ENCODE data around the gene SYNDIG1. TPM values are rescaled to one million over a fixed set of nuclear protein-coding genes. Genes with fewer than 3 reads are reported as not detected.

Gene SYNDIG1
- total RNA-seq, 1 experiment from 2014 or later = 5.4 TPM

- Histone ChIP-seq H3K4ac (ENCODE audit: low read depth, low read length) (no peak overlapping the region), H3K4me1 (ENCODE audit: insufficient read depth, low read length) (no peaks in the 10 kb centered on the region)
Measured at GRCh38 chr20:24603454-24603853, 134.0 kb downstream of the SYNDIG1 start.

More at GRCh38 chr20:24603454-24603853, 134.0 kb downstream of the SYNDIG1 start:
- Histone ChIP-seq H3K14ac (ENCODE audit: insufficient read depth, low read length) (no peak overlapping the region), H3K79me1 (ENCODE audit: insufficient read depth, low read depth, low read length, poor library complexity, severe bottlenecking) (no peaks in the 10 kb centered on the region), H4K20me1 (ENCODE audit: control insufficient read depth, insufficient read depth, insufficient read length) (no peaks in the 10 kb centered on the region), H3T11ph (ENCODE audit: low read length) (no peak overlapping the region), H3K56ac (ENCODE audit: insufficient read length, low read depth, low read length) (no peak overlapping the region), H3K9ac (ENCODE audit: extremely low read depth, insufficient read length, low read length) (no peak overlapping the region), H4K5ac (ENCODE audit: insufficient read length, low read depth, low read length) (no peak overlapping the region), H2AFZ (ENCODE audit: low read length) (no peak overlapping the region), H2BK120ac (ENCODE audit: low read depth, low read length, poor library complexity, severe bottlenecking) (no peak overlapping the region), H3K27ac (ENCODE audit: insufficient read length, low read depth, low read length) (no peak overlapping the region), H3K18ac (ENCODE audit: insufficient read length, low read depth, low read length) (no peak overlapping the region), H2BK5ac (ENCODE audit: insufficient read length, low read length) (no peak overlapping the region), H2BK12ac (ENCODE audit: insufficient read length, low read depth, low read length) (no peak overlapping the region), H2AK5ac (ENCODE audit: insufficient read length, low read length) (no peak overlapping the region), H3K9me3 (ENCODE audit: control insufficient read depth, low read depth, low read length) (no peaks in the 10 kb centered on the region), H3K27me3 (ENCODE audit: insufficient read depth, low read length) (no peaks in the 10 kb centered on the region), H3K23ac (ENCODE audit: insufficient read length, low read depth, low read length) (no peak overlapping the region), H2BK15ac (ENCODE audit: low read depth, low read length) (no peak overlapping the region), H3K23me2 (ENCODE audit: insufficient read length, low read depth, low read length, poor library complexity, severe bottlenecking) (no peaks in the 10 kb centered on the region), H4K91ac (ENCODE audit: insufficient read length, low read depth, low read length) (no peak overlapping the region), H2BK20ac (ENCODE audit: low read depth, low read length, poor library complexity, severe bottlenecking) (no peak overlapping the region), H3K4me2 (ENCODE audit: insufficient read depth, insufficient read length, low read length) (no peak overlapping the region), H3K79me2 (ENCODE audit: insufficient read depth, low read length) (peaks cover 3% of the 10 kb centered on the region; the same call in 1 of the 2 replicates), H4K8ac (replicated peaks; ENCODE audit: insufficient read length, low read depth, low read length) (no peak overlapping the region)
- H3K9me3 Mint-ChIP-seq = peaks cover 6 to 13% of the 10 kb centered on the region in 2 experiments; a peak in 4 of 5 replicates
- TF ChIP-seq CTCF (conservative IDR thresholded peaks at IDR 0.05) = no peak
- H3K27me3 Mint-ChIP-seq (ENCODE audit: low read depth) = no peaks in the 10 kb centered on the region
- peaks cover 0 to 4% (median 3%) of the 10 kb centered on the region in 3 experiments; a peak in 2 of 7 replicates for H3K36me3 Mint-ChIP-seq (ENCODE audit: insufficient read depth in 1 of 3, low read depth in 3 of 3)
- no peak overlapping the region for H3K4me3 Mint-ChIP-seq
- peaks cover 8 to 12% of the 10 kb centered on the region in 2 experiments; a peak in 3 of 4 replicates for H3K4me1 Mint-ChIP-seq
- no CpG with 5 or more reads among the region's 8 CpGs for WGBS (ENCODE audit: extremely low coverage, insufficient read length, low lambda C conversion rate)
- H3K27ac Mint-ChIP-seq = no peak overlapping the region
- DNase-seq = no peak
